GM18909 (cell line): Measurements from ENCODE around the gene ADAMTS2.

Source experiments
- ATAC-seq: cut with Tn5 transposase; IDR thresholded peaks from one replicate; pipeline ENCODE4 v1.9.1; 2021; ENCODE audit warnings: mild to moderate bottlenecking; ENCODE audit not compliant: unreplicated experiment, poor library complexity

ADAMTS2 gene

DNA sequence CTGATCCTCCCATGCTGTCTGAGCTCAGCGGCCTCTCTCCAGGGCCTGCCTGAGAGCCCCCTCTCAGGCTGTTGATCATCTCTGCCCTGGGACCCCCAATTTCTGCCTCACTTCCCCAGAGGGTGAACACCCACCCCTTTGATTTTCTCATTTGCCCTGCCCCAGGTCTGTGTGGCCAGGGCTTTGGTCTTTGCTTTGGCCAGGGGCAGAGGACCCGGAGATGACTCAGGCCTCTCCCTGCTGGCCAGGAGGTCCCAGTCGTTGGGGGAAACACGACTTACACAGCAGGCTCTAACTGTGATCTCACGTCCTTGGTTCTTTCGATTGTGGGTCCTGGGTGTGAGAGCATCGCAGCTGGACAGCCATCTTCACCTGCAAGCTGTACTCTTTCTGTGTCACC is 1.1 kb upstream of the ADAMTS2 start:
- no peak for ATAC-seq

DNA sequence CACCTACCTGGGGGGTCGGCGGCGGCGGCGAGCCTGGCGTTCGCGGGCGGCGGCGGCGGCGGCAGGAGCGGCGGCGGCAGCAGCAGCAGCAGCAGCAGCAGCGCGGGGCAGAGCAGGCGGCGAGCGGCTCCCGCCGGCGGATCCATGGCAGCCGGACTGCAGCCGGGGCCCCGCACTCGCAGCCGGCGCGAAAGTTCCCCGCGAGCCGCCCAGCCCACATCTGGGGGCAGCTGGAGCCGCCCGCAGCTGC is 153 bp downstream of the ADAMTS2 start:
- ATAC-seq: no peak

DNA sequence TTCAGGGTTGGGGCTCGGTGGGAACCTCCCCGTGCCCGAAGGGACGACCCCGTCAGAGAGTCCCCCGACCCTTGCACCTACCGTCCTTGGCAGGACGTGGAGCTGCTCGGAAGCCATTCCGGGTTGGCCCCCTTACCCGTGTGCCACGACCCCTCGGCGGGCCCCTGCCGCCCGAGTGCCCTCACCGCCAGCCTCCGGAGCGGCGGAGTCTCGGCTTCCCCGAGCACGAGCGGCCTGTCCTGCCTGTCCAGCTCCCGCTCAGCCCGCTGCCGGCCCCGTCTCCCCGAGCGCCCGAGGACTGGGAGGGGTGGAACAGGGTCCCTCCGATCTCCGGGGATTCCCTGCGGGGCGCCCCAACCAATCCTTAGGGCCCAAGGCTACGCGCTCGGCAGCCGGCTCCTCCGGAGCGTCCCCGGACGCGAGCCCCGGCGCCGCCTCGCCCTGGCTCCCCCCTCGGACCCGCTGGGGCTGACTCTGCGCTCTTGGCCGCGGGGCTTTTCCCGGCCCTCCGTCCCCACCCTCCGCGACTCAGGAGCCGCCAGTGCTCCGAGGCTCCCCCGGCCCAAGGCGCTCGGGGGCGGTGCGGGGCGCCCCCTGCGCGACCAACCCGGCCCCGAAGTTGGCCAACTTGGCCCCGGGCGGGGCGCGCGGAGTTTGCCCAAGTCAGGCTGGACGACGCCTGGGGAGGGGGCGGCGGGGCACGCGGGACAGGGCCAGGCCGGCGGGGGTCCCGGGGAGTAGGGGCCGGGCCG is 654 bp downstream of the ADAMTS2 start:
- ATAC-seq: no peak

DNA sequence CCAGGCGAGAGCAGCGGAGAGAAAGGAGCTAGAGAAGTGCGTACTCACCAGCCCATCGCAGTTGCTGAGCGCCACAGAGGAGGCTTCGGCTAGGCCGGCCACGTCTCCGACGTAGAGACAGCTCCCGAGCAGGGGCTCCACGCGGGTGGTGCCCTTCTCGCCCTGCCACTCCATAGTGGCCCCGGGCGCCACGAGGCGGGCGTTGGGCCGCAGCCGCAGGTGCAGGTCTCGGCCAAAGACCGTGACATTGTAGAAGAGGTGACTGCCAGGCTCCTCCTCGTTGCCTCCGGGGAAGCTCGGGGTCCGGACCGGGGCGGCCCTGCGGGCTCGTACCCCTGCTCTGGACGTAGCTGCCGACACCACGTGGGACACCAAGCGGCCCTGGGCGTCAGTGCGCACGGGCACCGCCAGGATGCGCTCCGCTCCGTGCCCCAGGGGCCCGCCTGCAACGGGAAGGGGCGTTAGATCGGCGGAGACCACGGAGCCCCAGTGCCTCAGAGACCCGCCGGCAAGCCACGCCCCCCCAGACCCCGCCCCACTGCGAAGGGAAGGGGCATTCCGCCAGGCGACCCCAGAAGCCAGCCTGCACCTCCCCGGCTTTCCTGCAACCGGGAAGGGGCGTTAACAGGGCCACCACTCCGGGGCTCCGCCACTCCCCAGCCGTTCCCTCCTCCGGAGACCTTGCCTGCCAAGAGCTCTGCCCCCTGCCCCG is 1.4 kb downstream of the ADAMTS2 start:
- no peak for ATAC-seq

DNA sequence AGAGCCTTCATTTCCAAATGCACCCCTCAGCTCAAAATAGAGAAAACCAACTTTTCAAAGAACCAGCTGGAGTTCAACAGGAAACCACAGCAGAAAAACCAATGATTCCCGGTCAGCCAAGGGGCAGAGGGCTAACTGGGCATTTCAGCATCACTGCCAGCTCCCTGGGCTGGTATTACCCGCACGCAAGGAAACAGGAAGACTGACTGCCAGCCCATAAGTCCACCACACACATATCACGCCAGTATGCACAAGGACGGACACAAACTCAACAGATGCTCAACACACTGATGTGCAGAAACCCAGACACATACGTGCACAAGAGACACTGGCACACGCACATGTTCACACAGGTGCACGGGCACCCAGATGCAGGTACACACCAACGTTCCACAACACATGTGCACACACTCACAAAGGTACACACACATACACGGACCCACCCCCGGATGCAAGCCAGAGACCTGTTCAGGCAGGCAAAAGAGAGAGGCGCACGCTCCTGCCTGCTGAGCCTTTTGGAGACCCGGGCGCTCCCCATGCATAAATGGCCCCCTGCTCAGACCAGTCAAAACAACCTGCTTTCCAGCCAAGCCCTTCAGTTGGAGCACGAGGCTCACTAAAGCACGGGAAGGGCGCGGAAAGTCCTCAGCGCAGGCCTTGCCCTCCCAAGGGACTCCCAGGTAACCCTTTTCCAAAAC is 2.1 kb downstream of the ADAMTS2 start:
- no peak for ATAC-seq

DNA sequence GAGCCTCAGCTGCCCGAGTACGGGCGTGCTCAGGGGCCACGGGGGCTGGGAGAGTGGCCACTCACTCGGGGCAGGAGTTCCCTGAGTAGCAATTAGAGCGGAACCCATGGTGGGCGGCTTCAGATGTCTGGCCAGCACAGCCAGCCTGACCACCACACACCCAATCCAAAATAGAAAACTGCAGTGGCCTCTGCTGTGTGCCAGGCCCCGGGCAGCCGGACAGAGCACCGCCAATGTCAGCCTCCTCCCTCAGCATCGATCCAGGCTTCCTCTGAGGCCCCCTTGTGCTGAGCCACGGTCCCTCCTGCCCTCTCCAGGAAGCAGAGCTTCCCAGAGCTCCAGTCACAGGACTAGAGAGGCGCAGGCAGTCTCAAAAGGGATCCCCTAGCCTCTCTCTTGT is 2.7 kb downstream of the ADAMTS2 start:
- no peak for ATAC-seq

DNA sequence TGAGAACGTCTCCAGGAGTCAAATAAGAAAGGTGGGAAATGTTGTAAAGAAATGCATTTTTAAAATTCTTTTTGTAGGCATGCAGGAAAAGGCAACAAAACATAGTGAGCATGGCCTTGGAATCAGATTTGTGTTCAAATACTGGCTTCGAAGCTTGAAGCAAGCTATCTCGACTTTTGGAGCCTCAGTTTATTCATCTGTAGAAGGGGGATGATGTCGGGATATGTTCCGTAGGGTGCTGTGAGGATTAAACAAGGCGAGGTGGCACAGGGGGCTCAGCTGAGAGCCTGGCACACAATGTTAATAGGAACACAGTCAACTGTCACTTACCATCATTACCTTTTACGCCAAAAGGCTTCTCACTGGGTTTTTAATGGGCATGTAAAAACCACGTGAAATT is 4.8 kb downstream of the ADAMTS2 start:
- no peak for ATAC-seq

DNA sequence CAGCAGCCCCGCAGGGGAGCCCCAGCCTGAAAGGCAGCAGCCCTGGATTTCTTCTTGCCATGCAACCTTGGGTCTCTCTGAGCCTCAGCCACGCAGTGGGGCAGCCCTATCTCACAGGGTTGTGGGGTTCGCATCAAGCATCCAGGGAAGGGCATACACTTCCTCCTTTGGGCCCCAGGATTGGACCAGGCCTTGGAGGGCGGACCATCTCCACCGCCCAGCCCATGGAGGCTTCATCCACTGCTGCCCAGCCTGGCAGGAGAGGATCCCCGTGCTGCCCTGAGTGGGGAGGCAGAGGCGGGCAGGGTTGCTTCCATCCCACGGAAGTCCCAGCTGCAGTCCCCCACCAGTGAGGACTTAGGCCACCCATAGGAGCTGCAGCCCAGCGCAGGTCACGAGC is 5.3 kb downstream of the ADAMTS2 start:
- ATAC-seq: no peak

DNA sequence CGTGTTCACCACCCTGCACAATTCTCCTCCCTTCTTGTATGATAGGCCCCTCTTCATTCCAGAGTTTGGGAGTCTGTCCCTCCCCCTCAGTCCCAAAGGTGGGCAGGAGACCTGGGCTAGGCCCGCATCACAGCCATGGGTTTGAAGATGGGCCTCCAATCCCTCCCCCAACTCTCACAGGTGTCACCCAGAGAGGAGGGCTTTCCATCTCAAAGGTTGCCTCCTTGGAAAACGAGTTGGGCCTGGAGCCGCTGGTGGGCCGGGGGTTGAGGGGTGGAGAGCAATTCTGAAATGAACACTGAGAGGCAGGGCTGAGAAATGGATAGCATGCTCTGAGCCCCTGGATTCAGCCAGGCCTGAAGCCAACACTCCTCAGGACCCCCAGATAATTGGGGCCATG is 6.2 kb downstream of the ADAMTS2 start:
- no peak for ATAC-seq

DNA sequence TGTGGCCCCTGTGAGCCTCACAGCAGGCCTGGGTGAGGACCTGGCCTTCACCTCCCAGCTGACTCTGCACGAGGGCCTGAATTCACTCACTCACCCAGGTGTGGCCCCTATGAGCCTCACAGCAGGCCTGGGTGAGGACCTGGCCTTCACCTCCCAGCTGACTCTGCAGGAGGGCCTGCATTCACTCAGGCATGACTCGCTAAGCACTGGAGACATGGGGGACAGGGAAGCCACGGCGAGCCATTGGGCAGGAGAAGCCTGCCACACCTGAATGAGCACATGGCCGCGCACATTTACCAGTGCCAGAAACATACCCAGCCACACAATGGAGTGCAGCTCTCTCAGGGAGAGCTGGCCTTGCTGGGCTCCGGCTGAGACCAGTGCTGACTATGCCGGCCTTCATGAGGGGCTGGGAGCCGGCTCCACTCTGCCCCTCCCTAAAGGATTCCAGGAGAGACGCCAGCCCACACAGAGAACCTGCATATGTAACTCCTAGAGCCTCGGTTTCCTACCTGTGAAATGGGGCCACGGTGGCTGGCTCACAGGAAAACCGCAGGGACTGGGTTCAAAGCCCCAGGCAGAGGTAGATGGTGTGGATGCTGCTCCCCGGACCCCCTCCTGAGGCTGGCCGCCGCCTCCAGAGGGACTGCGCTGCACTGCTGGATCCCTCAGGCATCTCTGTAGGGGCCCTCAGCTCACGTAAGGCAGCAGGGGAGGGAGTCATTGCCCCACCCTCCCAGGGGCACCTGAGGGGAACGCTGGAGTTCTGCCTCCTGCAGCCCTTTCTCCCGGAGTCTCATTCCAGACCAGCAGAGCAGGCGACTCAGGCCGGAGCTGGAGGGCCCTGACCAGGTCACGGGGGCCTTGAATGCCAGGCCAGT is 7.2 kb downstream of the ADAMTS2 start:
- ATAC-seq: no peak

DNA sequence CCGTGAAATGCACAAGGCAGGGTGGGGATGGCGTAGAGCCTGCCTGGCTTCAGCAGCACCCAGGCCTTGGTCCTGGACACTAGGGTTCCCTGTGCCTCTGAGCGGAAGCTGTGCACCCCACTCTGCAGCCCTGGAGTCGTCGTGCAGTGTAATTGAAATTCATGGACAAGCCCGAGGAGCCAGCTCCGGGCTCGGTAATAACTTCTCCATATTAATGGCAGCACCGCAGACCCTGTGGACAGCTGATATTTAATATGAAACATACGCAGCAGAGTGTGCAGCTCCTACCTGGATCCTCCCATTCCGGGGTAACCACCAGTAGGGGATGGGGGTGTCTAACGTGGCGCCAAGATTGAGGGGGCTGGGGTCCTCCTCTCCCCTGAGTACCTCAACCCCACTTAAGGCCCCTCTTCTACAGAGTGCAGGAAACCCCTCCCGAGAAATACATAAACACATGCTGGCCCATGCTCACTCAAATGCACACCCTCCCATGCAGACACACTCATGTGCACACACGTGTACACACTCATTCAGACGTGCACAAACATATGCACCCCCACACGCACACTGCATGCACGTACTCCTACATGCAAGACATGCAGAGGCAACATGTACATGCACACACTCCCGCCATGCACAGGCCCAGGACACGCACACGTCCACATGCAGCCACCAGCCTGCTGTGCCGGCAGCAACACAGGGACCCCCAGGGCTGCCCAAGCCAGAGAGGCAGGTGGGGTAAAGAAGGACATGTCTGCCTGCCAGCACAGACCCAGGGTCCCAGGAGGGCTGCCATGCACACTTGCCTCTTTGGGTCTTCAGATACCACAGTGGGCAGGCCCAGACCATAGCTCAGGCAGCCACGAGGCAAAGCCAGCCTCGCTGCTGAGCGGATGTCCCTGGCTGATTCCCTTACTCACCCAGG is 8.1 kb downstream of the ADAMTS2 start:
- no peak for ATAC-seq

DNA sequence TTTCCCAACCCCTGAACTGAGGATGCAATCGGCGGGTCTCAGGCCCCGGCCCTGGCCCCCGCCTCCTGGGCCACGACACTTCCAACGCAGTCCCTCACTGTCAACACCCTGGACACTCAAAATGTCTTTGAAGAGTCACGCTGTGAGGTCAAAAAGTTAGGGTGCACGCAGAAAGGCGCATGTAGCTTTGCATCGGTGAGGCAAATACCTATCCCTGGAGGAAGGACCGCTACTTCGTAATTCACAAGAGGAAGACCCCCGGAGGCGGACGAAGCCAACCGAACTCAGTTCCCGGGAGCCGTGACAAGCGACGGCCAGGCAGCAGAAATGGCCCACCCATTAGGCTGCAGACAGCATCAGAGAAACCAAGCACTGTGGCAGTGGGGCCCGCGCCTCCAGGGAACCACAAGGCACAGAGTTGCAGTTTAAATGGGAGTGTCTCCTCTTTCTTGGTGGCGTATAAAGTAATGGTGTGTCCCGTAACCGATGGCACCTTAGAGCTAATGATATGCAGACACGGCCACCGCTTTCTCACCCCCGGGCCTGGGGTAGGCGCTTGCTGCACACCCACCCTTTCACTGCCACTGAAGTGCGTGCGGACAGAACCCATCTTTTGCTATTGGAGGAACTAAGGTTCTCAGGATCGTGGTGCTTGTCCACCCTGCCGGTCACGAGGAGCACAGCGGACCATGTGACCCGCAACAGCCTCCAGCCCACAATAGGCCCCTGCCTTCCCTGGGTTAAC is 9.0 kb downstream of the ADAMTS2 start:
- ATAC-seq: no peak

DNA sequence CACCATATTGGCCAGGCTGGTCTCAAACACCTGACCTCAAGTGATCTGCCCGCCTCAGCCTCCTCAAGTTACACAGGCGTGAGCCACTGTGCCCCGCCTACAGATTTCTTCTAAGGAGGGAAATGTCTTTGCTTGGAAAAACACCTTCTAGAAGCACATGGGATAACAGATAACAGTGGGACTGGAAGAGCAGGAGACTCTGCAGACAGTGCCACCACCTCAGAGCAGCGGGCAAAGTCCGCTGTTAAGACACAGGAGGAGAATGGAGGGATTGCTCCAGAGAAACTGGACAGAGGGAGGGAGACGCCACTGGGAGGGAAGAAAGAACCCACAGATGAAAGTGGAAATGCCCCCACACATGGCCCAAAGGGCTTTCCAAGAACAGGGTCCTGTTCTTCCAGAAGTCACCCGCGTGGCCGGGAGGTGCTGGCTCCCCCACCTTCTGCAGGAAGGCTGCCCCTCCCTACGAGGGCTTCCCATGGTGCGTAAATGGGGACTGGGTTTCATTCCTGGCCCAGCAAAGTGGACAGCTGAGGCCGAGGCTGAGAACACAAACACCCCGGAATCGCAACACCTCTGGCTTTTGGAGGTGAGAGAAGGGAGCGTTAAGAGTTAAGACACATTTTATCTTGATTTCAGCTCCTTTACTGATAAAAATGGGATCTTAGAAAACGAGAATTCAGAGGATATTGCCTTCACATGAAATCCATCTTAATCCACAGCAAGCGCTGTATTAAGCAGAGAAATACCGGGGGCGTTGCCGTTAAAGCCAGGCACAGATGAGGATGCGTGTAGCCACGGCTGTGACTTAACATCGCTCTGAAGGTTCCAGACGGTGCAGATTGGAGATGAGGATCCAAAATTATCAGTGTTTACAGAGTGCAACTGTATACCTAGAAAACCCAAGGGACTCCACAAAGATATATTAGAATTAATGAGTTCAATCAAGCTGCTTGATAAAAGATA is 11.2 kb downstream of the ADAMTS2 start:
- ATAC-seq: no peak

DNA sequence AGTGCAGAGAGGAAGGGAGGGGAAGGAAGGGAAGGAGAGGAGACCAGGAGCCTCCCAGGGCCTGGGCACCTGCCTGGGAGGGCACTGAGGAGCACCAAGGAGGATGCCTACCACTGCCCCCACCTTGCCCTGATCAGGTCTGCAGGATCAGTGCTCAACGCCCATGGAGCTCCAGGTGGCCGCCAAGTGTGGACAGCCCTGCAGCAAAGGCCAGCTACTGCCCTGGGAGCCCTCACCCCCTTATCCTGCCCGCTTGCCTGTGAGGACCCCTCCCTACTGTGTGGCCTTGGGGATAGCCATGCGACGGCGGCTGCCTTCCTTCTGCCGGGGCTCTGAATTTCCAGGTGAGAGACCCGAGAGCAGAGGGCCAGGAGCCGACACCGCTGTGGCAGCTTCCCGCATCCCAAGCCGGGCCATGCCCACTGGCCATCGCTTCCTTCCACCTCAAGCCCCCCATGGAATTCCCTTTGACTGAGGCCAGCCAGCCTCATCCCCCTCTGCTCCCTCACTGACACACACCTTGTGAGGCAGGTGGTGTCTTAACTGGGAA is 12.4 kb downstream of the ADAMTS2 start:
- no peak for ATAC-seq

DNA sequence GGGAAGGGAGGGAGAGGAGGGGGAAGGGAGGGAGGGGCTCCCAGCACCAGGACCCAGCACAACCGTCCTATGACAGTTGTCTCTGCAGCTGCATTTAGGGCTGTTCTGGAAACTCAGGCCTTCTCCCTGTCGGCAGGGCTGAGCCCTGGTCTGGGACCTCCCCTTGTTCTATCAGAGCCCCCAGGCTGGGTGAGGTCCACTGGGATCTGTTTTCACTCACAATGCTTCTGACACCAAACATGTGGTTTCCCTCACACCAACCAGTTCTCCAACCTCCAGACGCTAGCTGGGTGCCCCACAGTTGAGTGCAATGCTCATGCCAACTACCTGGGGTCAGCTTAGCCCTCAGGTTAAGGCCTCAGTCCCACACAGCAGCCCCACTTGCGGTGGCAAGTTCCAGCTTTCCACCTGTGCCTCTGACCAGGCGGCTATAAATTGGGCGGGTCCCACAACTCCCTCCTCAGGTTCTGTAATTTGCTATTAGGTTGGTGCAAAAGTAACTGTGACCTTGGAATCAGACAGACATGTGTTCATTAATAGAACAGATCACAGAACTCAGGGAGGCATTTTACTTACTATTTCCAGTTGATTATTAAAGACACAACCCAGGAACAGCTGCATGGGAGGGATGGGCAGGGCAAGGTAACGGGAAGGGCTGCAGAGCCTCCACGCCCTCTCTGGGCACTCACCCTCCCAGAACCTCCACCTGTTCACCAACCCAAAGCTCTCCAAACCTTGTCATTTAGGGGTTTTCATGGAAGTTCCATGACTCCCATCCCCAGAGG is 13.5 kb downstream of the ADAMTS2 start:
- no peak for ATAC-seq

DNA sequence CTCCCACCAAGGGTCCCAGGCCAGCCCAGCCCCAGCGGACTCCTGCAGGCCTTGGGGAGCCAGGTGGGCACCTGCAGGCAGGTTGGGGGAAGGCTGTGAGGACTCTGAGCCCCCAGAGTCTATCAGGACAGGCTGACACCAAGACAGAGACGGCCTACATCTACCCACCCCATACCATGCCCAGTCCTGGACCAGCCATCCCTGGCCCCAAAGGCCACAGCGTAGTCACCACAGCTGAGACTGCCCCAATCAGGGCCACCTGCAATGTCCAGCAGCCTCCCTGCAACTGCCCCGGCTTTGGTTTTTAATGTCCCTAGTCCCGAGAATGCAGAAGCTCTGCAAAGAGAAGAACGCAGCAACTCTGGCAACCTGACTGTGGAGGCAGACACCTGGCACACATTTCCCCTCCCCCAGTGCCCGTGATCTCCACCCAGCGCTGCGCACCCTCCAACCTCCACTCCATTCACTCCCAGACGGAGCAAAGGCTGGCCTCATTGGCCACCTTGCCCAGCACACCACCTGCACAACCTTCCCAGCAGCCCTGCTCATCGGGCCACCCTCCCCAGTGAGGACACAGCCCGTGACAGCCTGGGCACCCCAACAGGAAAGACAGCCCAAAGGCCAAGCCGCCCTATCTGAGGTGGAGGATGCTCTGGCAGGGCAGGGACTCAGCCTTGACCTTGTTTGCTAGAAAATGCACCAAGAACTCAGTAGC is 14.9 kb downstream of the ADAMTS2 start:
- no peak for ATAC-seq
